Calu3 (cell line): ENCODE results near the gene CDK15. TPM values are rescaled to one million over a fixed set of nuclear protein-coding genes. Genes with fewer than 3 reads are reported as not detected.
A peak's percentile ranks its signal among the peaks of the same experiment; 100 is the strongest.

Source experiments
- BruUV-seq: library from RNA; stranded (reverse); fragments of 400-500 nt; replicated peaks from 2 replicates; lab custom pipeline; 2021; lab: Mats Ljungman, UMichigan
- CTCF ChIA-PET: fragments of 300-600 bp; sonication (Branson Sonifier 250); formaldehyde crosslinking; loops from one replicate; lab custom pipeline; 2022; ENCODE audit warnings: antibody characterized with exemption; lab: Charles Lee
- DNase-seq: peaks from one replicate; pipeline ENCODE4 v3.0.0; 2022
- H3K27ac Mint-ChIP-seq: one replicate; pipeline ENCODE4 v1.8.0; 2022; ENCODE audit warnings: mixed read lengths; ENCODE audit not compliant: unreplicated experiment
- H3K27me3 Mint-ChIP-seq: one replicate; pipeline ENCODE4 v1.8.0; 2022; ENCODE audit warnings: mixed read lengths; ENCODE audit not compliant: unreplicated experiment
- H3K36me3 Mint-ChIP-seq: one replicate; pipeline ENCODE4 v1.8.0; 2022; ENCODE audit warnings: mild to moderate bottlenecking, moderate library complexity, mixed read lengths; ENCODE audit not compliant: insufficient read depth, unreplicated experiment
- H3K4me1 Mint-ChIP-seq: one replicate; pipeline ENCODE4 v1.8.0; 2022; ENCODE audit warnings: mild to moderate bottlenecking, low read depth, mixed read lengths; ENCODE audit not compliant: unreplicated experiment
- H3K4me3 Mint-ChIP-seq: one replicate; pipeline ENCODE4 v1.8.0; 2022; ENCODE audit warnings: mild to moderate bottlenecking, low read depth, moderate library complexity, mixed read lengths; ENCODE audit not compliant: unreplicated experiment
- H3K9me3 Mint-ChIP-seq: one replicate; pipeline ENCODE4 v1.8.0; 2022; ENCODE audit warnings: low read depth, mixed read lengths; ENCODE audit not compliant: unreplicated experiment
- CTCF ChIP-seq: fragments of 200-600 bp; IDR thresholded peaks from one replicate; pipeline ENCODE4 v1.8.0; 2022; ENCODE audit warnings: antibody characterized with exemption; ENCODE audit not compliant: unreplicated experiment
- intact Hi-C: fragments of 100-400 bp; cut with micrococcal nuclease; formaldehyde crosslinking; loops from one replicate; pipeline ENCODE4 v1.10.0; 2022; ENCODE audit not compliant: unreplicated experiment
- total RNA-seq: library from RNA; stranded (reverse); gene quantifications from 2 replicates; pipeline ENCODE4 v1.2.3, GENCODE V29; 2022

CDK15 gene
- total RNA-seq, 1 experiment from 2014 or later: not detected

GRCh38 chr2:201777869-201778268 is 28.5 kb upstream of the CDK15 start:
- Mint-ChIP-seq H3K4me1 (peaks cover 42% of the 10 kb centered on the region), H3K9me3 (no peaks in the 10 kb centered on the region), H3K4me3 (no peak overlapping the region), H3K36me3 (peaks cover 30% of the 10 kb centered on the region), H3K27me3 (no peaks in the 10 kb centered on the region), H3K27ac (no peak overlapping the region)
- no peak for DNase-seq
- no peak for TF ChIP-seq CTCF
- no TSS peak for BruUV-seq
- CTCF ChIA-PET: interaction anchor here (1.5 kb wide), 1 partner anchor 26 kb away, joined by 3 read pairs; no protein-coding TSS in a partner anchor
- intact Hi-C loops: no loop called here

DNA sequence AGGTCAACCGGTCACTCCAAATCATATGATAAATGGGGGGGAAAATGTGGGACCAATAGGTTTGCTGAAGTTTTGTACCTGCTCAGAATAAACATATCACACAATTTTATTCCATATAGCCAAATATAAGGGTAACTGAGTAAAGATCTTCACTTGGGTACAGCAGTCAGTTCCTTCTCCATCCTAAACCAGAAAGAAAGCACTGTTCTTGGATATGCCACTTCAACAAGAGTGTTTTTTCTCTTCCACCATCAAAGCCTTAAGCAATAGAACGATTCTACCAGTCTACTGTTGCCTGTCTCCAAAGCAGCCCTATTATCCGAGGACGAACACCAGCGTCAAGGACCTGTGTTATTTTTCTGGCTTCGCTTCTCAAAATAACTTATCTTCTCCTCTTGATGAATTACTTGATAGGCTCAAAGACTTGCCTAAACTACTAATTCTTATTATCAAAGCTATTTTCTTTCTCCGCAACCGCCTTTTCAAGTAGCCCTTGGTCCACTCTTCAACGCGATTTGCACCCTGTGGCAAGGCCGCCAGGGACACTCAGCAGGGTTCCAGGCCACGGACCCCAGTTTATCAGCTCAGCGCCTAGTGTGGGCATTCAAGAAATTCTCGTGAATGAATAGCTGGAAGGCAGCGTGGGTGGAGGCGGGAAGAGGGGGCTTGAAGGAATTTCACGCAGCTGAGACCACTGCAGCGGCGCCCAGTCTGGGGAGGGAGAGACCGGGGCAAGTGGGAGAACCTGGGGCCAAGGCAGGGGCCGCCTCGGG is 26.2 kb upstream of the CDK15 start:
- BruUV-seq: TSS peak; percentile 62
- peak overlapping the region; percentile 93 for H3K4me3 Mint-ChIP-seq
- peaks cover 29% of the 10 kb centered on the region for H3K4me1 Mint-ChIP-seq
- no peak for DNase-seq
- TF ChIP-seq CTCF: no peak
- intact Hi-C loops: no loop called here
- CTCF ChIA-PET: interaction anchor here (0.9 to 1.9 kb wide), 2 partner anchors 11 to 74 kb away, joined by 3 to 4 read pairs; no protein-coding TSS in a partner anchor
- H3K36me3 Mint-ChIP-seq: peaks cover 30% of the 10 kb centered on the region
- H3K9me3 Mint-ChIP-seq: no peaks in the 10 kb centered on the region
- no peaks in the 10 kb centered on the region for H3K27me3 Mint-ChIP-seq
- H3K27ac Mint-ChIP-seq: peak overlapping the region; percentile 90

DNA sequence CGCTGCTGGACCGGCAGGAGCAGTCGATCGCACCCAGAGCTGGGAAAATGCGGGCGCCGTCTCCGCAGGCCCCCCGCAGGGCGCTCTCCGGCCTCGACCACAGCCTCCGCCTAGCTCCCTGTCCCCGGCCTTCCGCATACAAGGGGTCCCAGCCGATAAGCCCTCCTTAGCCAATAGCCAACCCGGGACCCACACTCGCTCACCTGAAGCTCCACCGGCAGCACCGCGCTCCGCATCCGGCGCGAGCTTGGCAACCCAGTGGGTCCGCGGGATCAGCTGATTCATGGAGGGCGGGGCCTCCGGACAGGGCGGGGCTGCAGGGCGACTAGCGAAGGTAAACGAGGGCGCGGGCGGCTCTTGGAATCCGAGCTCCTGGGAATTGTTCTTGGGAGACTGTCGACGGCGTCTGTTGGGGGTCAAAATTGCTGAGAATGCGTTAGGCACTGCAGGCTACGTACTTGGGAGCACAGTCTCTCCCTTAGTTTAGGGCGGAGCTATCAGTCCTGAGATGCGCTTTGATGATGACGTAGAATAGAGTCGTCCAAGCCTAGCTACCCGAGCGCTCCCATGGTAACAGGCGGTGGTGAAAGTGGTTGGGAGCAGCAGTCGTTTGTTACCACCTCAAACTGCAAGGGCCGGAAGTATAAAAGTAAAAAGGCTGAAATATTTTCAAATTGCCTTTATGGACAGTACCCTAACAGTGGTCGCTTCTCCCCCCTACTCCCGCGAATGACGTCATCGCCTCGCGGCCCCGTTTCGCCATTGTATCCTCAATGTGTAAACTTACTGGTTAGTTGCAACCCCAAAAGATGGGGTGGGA is 25.5 kb upstream of the CDK15 start, which contains the start of gene ALS2:
Gene ALS2 (minus strand): TSS at position 260 of the 820 bp plus-strand sequence. CDS start 12,048 bp downstream, outside the sequence.
- peak within 1 kb of the TSS; percentile 90 for H3K27ac Mint-ChIP-seq
- no peaks in the 10 kb centered on the region for H3K27me3 Mint-ChIP-seq
- H3K4me3 Mint-ChIP-seq: peak within 1 kb of the TSS; percentile 93
- H3K36me3 Mint-ChIP-seq: peaks cover 30% of the 10 kb centered on the region
- intact Hi-C loops: no loop called here
- H3K4me1 Mint-ChIP-seq: peaks cover 21% of the 10 kb centered on the region
- TF ChIP-seq CTCF: no peak
- H3K9me3 Mint-ChIP-seq: no peaks in the 10 kb centered on the region
- CTCF ChIA-PET: interaction anchor here (0.5 to 1.9 kb wide), 6 partner anchors 12 to 732 kb away, joined by 3 to 4 read pairs (median 4); no protein-coding TSS in a partner anchor
- no TSS peak for BruUV-seq
- DNase-seq: peak; percentile 99

DNA sequence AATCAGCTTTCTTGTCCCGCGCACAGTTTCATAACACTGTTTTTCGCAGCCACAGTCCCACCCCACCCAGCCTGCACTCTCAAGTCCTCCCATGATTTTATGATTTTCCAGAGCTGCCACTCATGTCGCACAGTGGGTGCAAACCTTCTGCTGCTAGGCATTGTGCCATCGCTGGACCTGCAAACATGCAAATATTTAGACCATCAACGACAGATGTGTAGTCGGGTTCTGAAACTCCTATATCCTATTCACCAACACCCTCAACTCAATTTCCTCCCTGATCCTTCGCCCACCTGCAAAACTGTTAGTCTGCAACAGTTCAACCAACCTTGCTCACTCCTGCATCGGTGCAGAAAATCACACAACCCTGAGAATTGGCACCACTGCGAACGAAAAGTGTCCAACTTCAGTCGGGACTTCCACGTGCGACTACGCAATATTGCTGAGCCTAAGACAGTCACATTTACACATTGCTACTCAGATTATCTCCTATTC is 24.7 kb upstream of the CDK15 start:
- Mint-ChIP-seq H3K9me3 (no peaks in the 10 kb centered on the region), H3K36me3 (peaks cover 30% of the 10 kb centered on the region), H3K4me1 (peaks cover 21% of the 10 kb centered on the region), H3K27ac (peak overlapping the region; percentile 90), H3K27me3 (no peaks in the 10 kb centered on the region), H3K4me3 (peak overlapping the region; percentile 93)
- TF ChIP-seq CTCF: no peak
- CTCF ChIA-PET: interaction anchor here (0.5 to 1.9 kb wide), 3 partner anchors 13 to 23 kb away, joined by 4 read pairs; no protein-coding TSS in a partner anchor
- DNase-seq: no peak
- intact Hi-C loops: no loop called here
- no TSS peak for BruUV-seq
